Measurements from ENCODE around the gene LRRFIP1. TPM values are rescaled to one million over a fixed set of nuclear protein-coding genes. Genes with fewer than 3 reads are reported as not detected.

Gene LRRFIP1
- total and polyA plus RNA-seq, 10 of the 15 experiments (the other 5 are each of a cell fraction or from before 2014, with no cell fraction given) = 36.2 to 120 (median 74.3) TPM

DNA sequence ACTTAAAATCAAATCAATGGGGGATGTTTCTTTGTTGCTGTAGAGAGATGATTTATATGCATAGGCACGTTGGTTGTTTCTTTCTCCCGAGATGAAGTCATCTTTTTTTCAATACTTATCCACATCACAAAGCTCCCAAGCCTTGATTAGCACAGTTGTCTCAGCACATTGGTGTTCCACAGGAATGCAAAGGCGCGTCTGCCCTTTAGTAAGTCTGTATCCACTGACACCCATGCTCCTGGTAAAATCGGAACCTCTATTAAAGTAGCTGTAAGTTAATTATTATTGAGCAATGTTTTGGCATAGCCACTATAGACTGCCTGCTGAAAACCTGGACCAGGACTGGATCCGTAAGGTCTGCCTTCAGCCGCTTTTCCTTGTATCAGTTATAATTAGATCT, 93.6 kb downstream of the LRRFIP1 start:
- no peaks in the 10 kb centered on the region for H3K4me1 ChIP-seq (ENCODE audit: control insufficient read depth, insufficient read depth, low read length)
- no peaks in the 10 kb centered on the region for H3K9me3 ChIP-seq (replicated peaks; ENCODE audit: control insufficient read depth, insufficient read depth, low read length)
- no peaks in the 10 kb centered on the region for H3K27me3 ChIP-seq (replicated peaks in 1 of 2; ENCODE audit: control insufficient read depth in 2 of 2, insufficient read depth in 2 of 2, low read length in 1 of 2)
- H3K9ac ChIP-seq (ENCODE audit: control insufficient read depth, insufficient read depth, low read length) = no peak overlapping the region
- RAD21 ChIA-PET (ENCODE audit: unreplicated experiment) = no interaction called here
- no peak overlapping the region for H2AFZ ChIP-seq (ENCODE audit: control insufficient read depth, low read depth, low read length)
- no peaks in the 10 kb centered on the region for H4K20me1 ChIP-seq (ENCODE audit: control insufficient read depth, insufficient read depth)
- WGBS (ENCODE audit: insufficient coverage, insufficient replicate concordance, low lambda C conversion rate, missing lambda C conversion rate) = 90% methylated on average over 7 of the region's 7 CpGs
- no peak for TF ChIP-seq CBX5 (IDR thresholded peaks at IDR 0.05; ENCODE audit: low read depth)
- TF ChIP-seq ZBTB11 (CRISPR knock-in tag; IDR thresholded peaks at IDR 0.05) = no peak
- no peak for TF ChIP-seq RAD21 (IDR thresholded peaks at IDR 0.05; ENCODE audit: insufficient read depth, low read depth, low read length)
- TF ChIP-seq CTCF (IDR thresholded peaks at IDR 0.05 in 2 of 3, conservative IDR thresholded peaks at IDR 0.05 in 1 of 3; ENCODE audit: control insufficient read depth in 2 of 3, extremely low read depth in 1 of 3, insufficient read depth in 1 of 3, low read depth in 3 of 3, low read length in 3 of 3) = no peak
- TF ChIP-seq, protein P1, sequence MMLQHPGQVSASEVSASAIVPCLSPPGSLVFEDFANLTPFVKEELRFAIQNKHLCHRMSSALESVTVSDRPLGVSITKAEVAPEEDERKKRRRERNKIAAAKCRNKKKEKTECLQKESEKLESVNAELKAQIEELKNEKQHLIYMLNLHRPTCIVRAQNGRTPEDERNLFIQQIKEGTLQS (IDR thresholded peaks at IDR 0.05; ENCODE audit: borderline replicate concordance, extremely low read depth, low read depth, low read length) = no peak
- in situ Hi-C loops (cut with MboI) (no loop called here), intact Hi-C loops (cut with micrococcal nuclease; ENCODE audit: unreplicated experiment) (no loop called here)
- H3K36me3 ChIP-seq (ENCODE audit: control insufficient read depth in 2 of 2, insufficient read depth in 2 of 2, low read length in 1 of 2) = peaks cover 12 to 23% of the 10 kb centered on the region in 2 experiments; a peak in 3 of 4 replicates
- BruUV-seq (replicated peaks) = no TSS peak
- DNase-seq (ENCODE audit: low read depth, low spot score) (no peak), FAIRE-seq (no peak), ATAC-seq (no peak)
- H3K79me2 ChIP-seq (ENCODE audit: control insufficient read depth, insufficient read depth, low read length) = peaks cover 20% of the 10 kb centered on the region
- no peak overlapping the region for H3K4me3 ChIP-seq
- SMC1A ChIA-PET (ENCODE audit: uncharacterized antibody, unreplicated experiment) = interaction anchor here (1.4 to 1.5 kb wide), 2 partner anchors 13 to 28 kb away, joined by 3 read pairs; no protein-coding TSS in a partner anchor
- H3K4me2 ChIP-seq (ENCODE audit: control insufficient read depth, insufficient read depth) = no peak overlapping the region
- POLR2A ChIA-PET = no interaction called here
- no peak overlapping the region for H3K27ac ChIP-seq (ENCODE audit: control insufficient read depth, insufficient read depth)
- CTCF ChIA-PET = interaction anchor here (1.8 kb wide), 1 partner anchor 24 kb away, joined by 4 read pairs; no protein-coding TSS in a partner anchor

All from GM12878 (cell line).